GM19328 (cell line): ENCODE data around the gene FGG.
"Not testable (repeated sequence)": the region's sequence is repeated elsewhere in the genome, so short reads cannot be mapped to it uniquely, and the experiment has no call there.

Source experiments
- ATAC-seq: cut with Tn5 transposase; IDR thresholded peaks from one replicate; pipeline ENCODE4 v1.9.1; 2021; ENCODE audit warnings: mild to moderate bottlenecking, moderate library complexity; ENCODE audit not compliant: unreplicated experiment

Gene FGG

DNA sequence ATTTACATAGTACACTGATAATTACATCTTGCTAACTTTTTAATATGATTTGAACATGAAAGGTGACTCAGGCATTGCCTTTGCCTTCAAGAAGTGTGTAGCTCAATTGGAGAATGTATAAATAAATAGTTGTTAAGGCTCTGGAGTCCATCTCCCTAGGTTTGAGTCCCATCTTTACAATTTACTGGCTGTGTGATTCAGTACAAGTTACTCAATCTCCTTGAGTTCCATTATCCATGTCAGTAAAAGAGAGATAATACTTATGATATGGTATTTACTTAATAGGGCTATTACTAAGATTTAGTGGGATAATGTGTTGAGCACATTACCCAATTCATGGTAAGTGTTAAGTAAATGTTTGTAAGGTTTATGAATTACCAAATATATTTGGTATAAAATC lies 1.9 kb upstream of the FGG start:
- ATAC-seq: no peak

DNA sequence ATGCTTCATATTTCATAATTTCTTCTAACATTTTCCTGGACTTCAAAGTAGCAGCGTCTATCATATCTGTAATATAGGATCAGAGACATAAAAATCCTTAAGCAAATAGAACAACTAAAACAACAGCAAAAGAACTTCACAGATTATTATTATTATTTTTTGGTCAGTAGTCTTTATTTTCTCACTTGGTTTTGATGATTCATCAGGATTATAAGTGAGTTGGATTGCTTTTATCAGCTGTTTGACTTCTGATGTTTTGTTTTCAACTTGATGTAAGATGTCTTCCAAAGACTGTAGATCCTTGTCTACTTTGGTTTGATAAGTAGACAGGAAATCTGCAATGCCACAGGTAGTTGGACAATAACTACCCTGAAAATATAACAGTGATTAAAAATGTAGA lies 623 bp downstream of the FGG start:
- no peak for ATAC-seq

DNA sequence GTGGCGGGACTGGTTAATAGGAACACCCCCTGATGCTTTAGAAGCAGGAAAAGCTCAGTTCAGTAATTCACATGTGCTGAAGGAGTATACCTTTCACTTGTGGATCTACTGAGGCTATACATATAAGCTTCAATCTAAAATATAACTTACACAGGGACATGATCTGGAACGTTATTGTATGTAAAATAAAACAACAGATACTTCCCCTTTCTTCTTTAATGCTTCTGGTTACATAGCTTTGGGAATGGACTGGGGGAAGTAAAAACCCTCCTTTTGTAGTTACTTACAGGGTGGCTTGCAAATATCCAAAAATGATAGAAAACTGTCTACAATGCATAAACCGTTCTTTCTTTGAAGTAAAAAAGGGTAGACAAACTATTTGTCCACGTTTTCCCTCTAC lies 1.9 kb downstream of the FGG start:
- ATAC-seq: no peak

DNA sequence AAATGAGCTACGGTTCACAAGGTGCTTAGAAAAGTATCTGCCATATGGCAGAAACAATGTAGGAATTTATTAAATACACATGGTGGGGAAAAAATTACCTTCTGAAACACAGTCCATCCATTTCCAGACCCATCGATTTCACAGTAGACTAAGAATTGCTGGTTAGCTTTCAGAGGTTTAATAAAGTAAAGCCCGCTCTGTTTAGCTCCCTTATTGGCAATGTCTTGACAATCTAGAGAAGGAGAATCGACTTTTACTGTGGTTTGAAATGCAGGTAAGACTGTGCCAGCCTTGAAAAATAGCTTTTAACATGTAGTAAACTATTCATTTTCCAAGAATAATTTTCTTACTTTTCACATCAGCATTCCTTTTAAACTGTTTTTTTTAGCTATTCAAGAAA lies 2.9 kb downstream of the FGG start:
- ATAC-seq: no peak

DNA sequence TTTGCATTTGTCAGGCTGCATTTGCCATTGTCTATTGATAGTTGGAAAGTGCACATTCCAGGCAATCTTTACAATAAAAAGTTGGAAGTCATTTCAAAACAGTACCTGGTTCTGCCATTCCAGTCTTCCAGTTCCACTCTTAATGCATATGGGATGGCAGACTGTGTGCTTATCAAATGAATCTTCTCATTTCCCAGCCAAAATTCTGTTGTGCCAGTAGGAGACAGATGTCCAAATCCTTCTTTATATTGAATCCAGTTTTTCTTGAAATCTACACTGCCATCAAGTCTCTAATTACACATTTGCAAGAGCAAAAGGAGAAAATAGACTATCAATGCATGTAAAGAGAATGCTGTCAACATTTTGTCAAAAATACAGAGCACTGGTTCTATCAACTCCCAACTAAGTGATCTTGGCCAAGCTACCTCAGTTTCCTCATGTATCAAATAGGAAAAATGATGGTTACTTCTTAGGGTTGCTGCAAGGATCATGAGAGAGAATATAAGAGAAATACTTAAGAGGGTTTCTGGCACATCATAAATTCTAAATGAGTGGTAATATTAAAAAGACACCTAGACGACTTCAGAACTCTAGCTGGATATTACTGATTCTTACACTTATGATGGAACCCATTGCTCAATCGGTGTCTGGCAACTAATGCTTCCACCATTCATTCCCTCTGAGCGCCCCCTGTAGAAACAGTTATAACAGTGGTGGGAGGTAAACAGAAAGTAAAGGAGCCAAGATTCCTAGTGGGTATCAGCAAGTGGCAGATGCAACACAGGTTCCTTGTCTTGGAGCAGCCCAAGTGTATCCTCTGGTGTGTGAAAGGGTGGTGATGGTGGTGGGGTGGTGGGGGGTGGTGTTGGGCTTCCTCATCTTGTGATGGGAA lies 3.8 kb downstream of the FGG start:
- no peak for ATAC-seq

DNA sequence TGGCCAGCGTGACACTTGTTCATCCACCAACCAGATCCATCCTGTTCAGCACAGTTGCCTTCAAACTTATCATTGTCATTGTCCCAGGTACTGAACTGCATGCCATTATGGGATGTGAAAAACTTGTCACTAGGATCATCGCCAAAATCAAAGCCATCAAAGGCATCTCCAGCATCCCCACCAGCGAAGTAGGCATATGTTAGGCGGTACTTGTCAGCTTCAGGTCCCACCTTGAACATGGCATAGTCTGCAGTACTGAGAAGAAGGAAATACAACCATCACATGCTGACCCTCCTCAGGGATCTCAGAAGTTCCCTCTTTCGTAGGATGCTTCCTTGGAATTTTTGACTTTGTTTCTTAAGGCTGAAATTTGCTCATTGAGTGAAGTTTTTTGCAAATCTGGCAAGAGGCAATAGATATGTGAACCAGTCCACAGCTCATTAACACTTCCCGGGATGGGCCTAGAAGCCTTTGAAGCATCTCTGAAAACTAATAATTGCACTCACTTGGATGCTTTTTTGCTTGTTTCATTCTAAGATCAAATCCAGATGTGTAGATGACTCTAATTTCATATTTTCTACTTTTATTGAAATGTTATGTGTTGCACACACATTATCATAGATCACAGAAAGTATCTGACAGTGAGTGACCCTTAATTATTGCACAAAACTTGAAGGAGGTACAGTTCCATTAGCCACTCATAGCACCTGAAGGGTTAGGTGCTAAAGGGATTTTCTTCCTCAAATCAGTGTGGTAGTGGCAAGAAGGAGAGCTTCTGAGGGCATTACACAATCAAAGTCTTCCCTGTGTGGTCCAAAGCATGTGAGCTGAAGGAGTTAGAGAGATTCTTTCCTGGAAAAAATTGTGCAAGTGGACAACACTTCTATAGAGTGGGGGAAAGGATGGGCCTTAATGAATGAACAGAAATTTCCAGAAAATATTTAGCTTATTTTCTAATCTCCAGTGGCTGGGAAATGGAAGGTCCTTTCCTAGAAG lies 5.4 kb downstream of the FGG start:
- no peak for ATAC-seq

DNA sequence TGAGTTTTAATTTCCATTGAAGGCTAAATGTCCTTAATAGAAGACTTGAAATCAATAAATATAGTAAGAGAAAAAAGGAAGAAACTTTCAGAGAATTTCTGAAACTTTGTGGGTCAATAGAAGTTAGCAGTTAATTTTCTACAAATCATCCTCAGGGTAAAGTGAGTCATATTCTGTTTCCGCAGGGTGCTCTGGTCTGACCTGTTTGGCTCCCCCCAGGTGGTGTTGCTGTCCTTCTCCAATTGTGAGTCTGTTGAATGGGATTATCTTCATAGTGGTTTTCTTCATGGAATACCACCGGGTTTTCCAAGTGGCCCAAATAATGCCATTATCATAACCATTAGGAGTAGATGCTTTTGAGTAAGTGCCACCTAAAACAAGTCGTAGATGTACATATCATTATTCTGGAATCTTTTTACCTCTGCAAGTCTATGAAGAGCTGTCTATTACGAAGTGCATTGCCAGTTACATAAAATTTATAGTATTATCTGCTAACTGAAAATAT lies 7.7 kb downstream of the FGG start:
- no peak for ATAC-seq

DNA sequence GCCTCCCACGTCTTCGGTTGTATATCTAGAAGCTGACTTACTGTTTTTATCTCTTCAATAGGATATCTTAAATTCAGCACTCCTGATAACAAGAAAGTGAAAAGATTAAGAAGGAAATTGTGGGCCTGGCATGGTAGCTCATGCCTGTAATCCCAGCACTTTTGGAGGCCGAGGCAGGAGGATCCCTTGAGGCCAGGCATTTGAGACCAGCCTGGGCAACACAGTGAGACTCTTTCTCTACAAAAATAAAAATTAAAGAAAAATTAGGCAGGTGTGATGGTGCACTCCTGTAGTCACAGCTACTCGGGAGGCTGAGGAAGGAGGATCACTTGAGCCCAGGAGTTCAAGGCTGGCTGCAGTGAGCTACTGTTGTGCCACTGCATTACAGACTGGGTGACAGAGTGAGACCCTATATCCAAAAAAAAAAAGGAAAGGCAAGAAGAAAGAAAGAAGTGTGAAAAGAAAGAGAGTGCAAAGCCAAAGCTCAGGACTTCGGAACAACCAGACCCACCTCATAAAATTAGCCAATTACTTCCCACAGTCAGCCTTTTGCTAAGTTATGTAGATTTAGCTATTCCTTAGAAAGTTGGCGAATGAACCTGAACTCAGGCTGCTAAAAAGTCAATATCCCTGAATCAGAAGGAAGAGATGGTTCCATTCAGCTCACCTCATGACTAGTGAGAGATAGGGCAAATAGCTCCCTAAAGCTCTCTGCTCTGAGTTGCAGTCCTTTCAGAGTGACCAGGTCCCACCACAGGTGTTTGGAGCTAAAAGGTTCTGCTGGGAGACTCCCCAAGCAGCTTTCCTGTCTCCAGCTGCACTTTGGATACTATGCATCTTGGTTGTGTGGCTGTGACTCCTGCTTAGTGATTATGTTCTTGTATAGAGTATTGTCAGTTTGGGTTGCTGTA lies 9.2 kb downstream of the FGG start:
- ATAC-seq: no peak

DNA sequence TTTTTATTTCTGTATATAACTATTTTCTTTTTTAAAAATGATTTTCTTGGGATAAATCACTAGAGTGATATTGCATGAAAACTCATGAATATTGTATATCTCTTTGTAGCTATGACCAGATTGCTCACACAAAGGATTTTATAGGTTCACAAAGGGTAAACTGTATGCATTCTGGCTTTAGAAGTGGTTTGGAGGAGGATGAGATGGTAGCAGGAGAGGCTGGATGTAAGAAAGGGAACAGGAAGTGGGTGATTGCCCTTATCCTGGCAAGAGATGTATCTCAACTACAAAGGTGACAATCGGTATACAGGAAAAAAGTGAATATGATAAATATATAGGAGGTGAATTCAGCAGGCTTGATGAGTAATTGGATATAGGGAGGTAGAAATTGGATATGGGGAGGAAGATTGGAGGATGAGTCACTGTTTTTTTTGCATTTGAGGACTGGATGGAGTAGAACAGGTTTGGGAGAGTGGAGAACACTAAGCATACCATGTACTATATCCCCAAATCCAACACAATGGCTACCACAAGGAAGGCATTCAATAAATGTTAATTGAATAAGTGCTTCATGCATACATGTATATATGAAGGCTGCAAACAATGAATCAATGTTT lies 9.9 kb downstream of the FGG start:
- ATAC-seq: no peak

DNA sequence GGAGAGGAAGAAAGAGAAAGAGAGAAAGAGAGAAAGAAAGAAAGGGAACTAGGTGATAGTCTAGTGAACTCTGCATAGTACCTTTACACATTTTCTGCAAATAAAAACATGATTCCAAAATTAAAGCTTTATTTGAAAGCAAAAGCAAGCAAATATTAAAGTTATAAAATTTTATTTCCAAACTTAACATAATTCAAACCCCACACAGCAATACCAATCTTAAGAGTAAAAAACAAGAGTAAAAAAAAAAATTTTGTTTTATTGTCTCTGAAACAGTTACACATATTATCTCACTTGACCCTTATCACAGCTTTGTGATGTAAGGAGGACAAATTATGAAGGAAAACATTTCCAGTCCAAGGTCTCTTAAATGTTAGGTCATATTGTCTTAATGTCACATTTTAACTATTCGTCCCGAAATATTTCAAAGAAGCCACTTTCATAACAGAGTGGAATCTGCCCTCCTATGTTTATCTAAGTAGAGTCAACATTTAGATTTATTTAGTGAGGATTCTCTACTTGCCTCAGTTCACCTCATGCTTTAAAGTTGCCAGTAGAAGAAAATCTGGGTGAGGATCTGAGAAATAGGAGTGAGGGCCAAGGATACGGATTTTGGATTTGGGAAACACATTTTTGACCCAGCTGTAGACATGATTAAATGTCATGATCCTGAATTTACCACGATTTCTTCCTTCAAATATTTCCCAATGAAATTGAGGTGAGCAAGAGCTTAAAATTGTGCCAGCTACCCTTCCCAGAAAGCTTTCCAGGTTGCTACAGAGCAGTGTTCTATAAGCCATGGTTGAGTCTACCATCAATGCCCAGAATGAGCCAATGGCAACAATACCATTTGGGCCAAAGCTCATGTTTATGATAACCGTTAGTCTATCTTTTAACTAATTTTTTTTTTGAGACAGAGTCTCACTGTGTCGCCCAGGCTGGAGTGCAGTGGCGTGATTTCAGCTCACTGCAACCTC lies 14.4 kb downstream of the FGG start:
- ATAC-seq: no peak

DNA sequence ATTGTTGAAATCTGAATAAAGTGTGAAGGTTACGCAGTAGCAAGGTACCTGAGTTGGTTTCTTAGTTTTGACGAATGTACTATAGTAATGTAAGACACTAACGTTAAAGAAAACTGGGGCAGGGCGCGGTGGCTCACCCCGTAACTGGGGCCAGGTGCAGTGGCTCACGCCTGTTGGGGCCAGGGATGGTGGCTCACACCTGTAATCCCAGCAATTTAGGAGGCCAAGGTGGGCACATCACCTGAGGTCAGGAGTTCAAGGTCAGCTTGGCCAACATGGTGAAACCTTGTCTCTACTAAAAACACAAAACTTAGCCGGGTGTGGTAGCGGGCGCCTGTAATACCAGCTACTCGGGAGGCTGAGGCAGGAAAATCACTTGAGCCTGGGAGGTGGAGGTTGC lies 15.2 kb downstream of the FGG start:
- not testable (repeated sequence) for ATAC-seq

DNA sequence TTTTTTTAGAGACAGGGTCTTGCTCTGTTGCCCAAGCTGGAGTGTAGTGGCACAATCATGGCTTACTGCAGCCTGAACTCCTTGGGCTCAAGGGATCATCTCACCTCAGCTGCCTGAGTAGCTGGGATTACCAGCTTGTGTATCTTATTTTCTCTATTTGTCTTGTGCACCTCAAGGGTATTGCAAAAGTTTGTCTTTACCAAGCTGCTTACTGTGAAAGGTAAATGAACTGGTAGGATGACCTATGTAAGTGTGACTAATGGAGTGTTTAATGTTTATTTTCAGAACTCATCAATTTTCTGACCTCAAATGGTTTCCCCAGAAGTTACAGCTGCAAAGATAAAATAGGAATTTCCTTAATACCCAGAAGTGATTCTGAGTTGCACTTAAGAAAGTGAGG lies 16.6 kb downstream of the FGG start:
- no peak for ATAC-seq

DNA sequence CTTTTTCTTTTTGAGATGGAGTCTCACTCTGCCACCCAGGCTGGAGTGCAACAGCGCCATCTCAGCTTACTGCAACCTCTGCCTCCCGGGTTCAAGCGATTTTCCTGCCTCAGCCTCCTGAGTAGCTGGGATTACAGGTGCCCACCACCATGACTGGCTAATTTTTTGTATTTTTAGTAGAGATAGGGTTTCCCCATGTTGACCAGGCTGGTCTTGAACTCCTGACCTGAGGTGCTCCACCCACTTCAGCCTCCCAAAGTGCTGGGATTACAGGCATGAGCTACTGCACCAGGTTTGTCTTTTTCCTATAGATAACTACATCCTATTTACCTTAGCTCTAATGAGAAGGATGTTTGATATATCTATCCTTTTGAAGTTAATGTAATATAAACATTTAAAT lies 18.1 kb downstream of the FGG start:
- not testable (repeated sequence) for ATAC-seq

DNA sequence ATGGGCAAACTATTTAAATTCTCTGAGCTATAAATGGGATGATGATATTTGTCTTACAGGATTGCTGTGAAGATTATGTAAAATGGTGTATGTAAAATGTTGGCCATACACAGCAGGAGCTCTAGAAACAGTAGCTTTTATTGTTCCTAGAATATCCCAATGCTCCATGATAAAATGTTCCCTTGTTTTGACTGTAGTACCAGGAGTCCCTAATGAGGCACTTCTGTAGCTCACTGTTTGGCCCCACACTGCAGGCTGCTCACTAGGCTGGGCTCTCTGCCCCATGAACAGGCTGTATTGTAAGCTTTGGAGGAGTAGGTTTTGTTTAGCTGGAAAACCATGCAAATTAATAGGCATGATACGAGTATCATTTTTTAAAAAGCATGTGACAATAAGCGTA lies 18.6 kb downstream of the FGG start:
- no peak for ATAC-seq

DNA sequence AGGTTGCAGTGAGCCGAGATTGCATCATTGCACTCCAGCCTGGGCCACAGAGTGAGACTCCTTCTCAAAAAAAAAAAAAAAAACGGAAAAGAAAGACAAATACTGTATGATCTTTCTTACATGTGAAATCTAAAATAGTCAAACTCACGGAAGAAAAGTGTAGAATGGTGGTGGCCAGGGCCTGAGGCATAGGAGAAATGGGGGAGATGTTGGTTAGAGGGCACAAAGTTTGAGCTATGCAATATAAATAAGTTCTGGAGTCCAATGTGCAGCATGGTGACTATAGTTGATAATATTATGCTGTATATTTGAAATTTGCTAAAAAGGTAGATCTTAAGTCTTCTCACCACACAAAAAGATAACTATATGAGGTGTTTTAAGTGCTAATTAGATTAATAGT lies 20.6 kb downstream of the FGG start:
- no peak for ATAC-seq

DNA sequence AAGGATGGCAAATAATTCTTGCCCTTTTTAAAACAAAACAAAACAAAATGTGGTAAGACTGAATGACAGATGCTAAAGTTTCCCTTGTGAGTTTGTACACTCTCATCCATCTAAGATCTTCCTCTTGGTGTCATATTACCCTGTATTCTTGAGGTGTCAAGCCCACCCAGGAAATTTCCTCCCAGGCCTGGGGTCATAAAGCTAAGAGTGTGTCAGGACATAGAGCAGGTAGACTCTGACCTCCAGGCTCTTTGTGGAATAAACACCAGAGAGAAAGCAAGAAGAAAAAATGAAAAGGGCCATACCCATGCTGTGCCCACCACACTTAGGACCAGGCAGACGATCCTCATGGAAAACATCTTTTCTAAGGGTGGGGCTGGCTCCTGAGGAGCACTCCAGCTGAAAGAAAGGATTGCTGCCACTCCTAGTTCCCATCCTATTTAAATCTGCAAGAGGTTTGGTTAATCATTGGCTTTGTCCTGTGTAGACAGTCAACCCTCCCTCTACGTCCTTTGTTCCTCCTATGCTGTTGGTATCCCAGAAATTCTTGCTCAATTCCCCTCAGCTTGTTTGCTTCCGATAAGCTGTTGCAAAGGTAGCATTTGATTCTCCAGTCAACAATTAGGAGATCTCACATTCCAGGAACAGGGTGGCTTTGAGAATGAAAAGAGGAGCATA lies 22.0 kb downstream of the FGG start, which contains the start of gene FGA:
FGA (minus strand) TSS at position 414 of the 678 bp plus-strand sequence; CDS start at position 359, 55 bp downstream.
- no peak for ATAC-seq

DNA sequence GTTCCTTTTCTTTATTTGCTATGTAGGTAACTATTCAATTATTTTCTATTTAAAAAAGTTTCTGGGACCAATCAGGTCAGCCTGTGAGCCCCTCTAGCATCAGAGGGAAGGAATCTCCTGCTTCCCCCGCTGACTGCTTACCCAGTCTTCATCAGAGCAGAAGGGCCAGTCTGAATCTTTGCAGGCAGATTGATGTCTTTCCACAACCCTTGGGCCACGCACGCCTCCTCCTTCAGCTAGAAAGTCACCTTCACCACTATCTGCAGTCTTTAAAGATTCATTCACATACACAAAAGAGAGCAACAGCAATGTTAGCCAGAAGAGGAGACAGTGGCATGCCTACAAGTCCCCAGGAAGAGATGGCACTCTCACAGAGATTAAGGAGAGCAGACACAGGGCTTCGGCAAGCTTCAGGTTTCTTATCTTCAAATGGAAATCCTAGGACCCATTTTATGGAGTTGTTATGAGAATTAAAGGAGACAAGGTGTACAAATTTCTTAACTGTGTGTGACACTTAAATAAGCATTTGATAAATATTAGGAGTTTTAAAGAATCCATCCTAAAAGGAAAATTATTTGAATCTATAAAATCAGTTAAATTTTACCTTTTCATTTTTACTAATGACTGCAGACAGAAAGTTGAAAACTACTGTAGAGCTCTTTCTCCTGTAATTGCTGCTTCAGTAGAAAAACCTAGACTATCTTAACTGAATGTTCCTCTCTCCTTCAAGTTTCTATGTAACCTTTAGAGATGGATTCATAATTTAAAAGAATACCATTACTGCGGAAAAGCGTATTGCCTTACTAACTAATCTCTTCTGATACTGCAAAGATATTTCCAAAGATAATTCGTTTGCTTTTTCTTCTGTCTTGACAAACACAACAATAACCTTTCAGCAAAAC lies 22.9 kb downstream of the FGG start:
- no peak for ATAC-seq
